Muscle of back (tissue), 11 donors: Measurements from ENCODE around the gene SNCA. TPM values are rescaled to one million over a fixed set of nuclear protein-coding genes. Genes with fewer than 3 reads are reported as not detected.

Source experiments
- DNase-seq, 3 donors: peaks; one replicate each; pipeline versions ENCODE4 v3.0.0 to v3.0.0-alpha.2; 2013
- polyA plus RNA-seq, 10 donors: library from polyadenylated mRNA; unstranded; fragments of 120-200 nt; gene quantifications; one replicate each; pipeline ENCODE4 v1.2.1, GENCODE V29; 2013; ENCODE audit not compliant: insufficient read length in 10 of 10

SNCA gene
- polyA plus RNA-seq, 10 donors, result 8.7 to 110 (median 30.1) TPM

GRCh38 chr4:89757154-89757719 is 79.7 kb downstream of the SNCA start:
- DNase-seq, result no peak

- DNase-seq, result no peak
Observed at GRCh38 chr4:89755220-89755619, 81.7 kb downstream of the SNCA start.

- DNase-seq, result no peak
Observed at GRCh38 chr4:89754531-89754930, 82.4 kb downstream of the SNCA start.

- DNase-seq, result peak; percentile 41 to 93 (median 68)
Observed at GRCh38 chr4:89753601-89754066, 83.3 kb downstream of the SNCA start.

- peak in 2 of 3 donors; percentile 27 to 45 for DNase-seq
Observed at GRCh38 chr4:89752932-89753598, 83.9 kb downstream of the SNCA start.

- no peak for DNase-seq
Observed at GRCh38 chr4:89751416-89751815, 85.5 kb downstream of the SNCA start.

- DNase-seq, result no peak
Observed at GRCh38 chr4:89746377-89746776, 90.6 kb downstream of the SNCA start.

- DNase-seq, result no peak
Observed at GRCh38 chr4:89745708-89746107, 91.3 kb downstream of the SNCA start.

- DNase-seq, result no peak
Observed at GRCh38 chr4:89744914-89745313, 92.0 kb downstream of the SNCA start.

GRCh38 chr4:89741768-89742167 is 95.2 kb downstream of the SNCA start:
- no peak for DNase-seq

GRCh38 chr4:89739311-89739988 is 97.5 kb downstream of the SNCA start:
- DNase-seq, result no peak

- no peak for DNase-seq
Observed at GRCh38 chr4:89737888-89738287, 99.1 kb downstream of the SNCA start.

- DNase-seq, result peak in 1 of 3 donors; percentile 6
Observed at GRCh38 chr4:89733946-89734345, 103.0 kb downstream of the SNCA start.

- no peak for DNase-seq
Observed at GRCh38 chr4:89727238-89727637, 109.7 kb downstream of the SNCA start.

GRCh38 chr4:89725268-89725667 is 111.7 kb downstream of the SNCA start:
- no peak for DNase-seq

- DNase-seq, result peak in 1 of 3 donors; percentile 69
Observed at GRCh38 chr4:89724716-89725115, 112.2 kb downstream of the SNCA start.

GRCh38 chr4:89723096-89723495 is 113.9 kb downstream of the SNCA start:
- DNase-seq, result no peak

- DNase-seq, result no peak
Observed at GRCh38 chr4:89722517-89722916, 114.4 kb downstream of the SNCA start.

- no peak for DNase-seq
Observed at GRCh38 chr4:89720981-89721380, 116.0 kb downstream of the SNCA start.

- DNase-seq, result no peak
Observed at GRCh38 chr4:89719536-89720090, 117.3 kb downstream of the SNCA start.

GRCh38 chr4:89716893-89717292 is 120.1 kb downstream of the SNCA start:
- DNase-seq, result no peak

GRCh38 chr4:89715631-89716030 is 121.3 kb downstream of the SNCA start:
- DNase-seq, result no peak

- no peak for DNase-seq
Observed at GRCh38 chr4:89712827-89713226, 124.1 kb downstream of the SNCA start.
